GM19043 (cell line): ENCODE measurements around the gene ASTN1.

ENCODE experiments used
- ATAC-seq: cut with Tn5 transposase; IDR thresholded peaks from one replicate; pipeline ENCODE4 v1.9.1; 2021; ENCODE audit warnings: low read depth; ENCODE audit not compliant: unreplicated experiment

The ASTN1 gene

DNA sequence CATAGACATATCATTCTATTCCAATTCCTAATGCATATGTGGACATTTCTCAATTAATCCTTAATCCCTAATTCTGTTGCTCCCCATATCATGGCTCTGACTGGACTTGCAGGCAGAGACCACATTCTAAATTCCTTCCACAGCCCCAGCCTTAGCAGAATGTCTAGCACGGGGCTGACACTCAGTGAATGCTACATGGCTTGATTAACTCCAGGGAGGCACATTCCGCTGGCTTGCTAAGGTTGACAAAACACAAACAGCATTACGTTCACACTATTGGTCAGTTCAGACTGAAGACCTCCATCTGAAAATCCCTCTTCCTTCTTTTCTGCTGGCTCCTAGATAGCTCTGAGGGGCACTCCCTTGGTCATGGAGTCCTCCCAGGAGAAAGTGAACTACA, 119.4 kb downstream of the ASTN1 start:
- no peak for ATAC-seq

DNA sequence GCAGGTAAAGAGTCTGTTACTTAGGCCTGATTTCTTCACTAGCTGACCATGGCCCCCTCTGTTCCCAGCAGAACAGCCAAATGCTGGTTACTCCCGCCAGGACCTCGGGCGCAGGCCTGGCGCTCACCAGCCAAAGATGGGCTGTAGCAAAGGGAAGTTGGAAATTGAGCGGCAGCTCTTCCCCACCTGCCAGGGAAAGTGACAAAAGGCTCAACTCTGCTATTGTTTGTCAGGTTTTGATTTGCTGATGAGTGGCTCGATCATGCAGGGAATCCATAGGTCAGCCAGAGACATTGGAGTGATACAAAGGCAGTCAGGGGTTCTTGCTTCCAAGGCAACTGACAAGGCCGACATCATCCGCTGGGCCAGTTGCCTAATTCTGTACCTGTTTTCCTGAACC, 120.1 kb downstream of the ASTN1 start:
- no peak for ATAC-seq

DNA sequence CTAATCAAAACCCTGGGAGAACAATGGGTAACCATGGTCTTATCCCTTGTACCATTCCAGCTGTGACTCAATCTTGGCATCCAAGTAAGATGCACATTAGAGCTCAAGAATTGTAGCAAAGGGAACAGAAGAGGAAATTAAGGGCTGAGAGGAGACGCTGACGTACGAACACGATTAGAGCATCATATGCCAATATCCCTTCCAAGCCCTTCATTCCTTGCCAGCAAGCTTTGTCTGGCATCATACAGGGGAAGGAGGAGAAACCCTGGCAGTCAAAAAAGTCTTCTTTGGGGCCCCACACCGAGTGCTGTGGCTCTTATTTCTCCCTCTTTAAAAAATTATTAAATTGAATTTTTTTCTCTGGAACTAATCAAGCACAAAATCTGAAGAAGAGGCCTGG, 120.9 kb downstream of the ASTN1 start:
- ATAC-seq, result no peak

DNA sequence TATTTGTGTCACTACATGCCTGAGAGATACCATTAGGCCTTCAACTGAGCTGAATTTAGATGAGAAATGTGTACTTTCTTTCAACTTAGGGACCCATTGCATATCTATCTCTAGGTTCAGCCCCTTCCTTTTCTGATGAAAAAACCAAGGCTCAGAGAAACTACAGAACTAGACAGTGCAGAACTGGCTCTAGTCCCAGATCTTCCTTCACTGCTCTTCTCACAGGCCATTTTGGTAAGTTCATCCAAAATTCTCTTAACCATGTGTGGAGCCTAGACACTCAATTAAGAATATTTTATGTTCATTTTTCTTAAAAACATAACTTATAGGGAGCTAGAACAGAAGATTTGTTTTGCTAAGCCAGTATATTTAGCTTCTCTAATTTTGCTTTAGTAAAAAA, 128.9 kb downstream of the ASTN1 start:
- ATAC-seq, result no peak

DNA sequence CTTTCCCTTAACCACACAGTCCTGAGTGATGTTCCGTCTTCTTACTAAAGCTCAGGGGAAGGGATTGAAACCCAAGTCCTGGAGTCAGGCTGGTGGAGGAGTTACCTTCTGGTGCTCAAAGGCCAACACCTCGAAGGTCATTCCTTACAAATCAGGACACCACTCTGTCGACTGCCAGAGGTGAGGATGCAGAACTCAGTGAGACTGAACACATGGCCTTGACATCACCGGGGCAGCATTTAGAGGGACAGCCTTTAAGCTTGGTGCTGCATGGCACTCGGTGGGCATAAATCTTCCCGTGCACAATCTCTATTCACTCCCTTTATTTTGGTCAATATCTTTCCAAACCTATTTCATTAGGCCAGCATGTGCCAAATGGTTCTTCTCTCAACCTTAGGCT, 130.9 kb downstream of the ASTN1 start:
- no peak for ATAC-seq

DNA sequence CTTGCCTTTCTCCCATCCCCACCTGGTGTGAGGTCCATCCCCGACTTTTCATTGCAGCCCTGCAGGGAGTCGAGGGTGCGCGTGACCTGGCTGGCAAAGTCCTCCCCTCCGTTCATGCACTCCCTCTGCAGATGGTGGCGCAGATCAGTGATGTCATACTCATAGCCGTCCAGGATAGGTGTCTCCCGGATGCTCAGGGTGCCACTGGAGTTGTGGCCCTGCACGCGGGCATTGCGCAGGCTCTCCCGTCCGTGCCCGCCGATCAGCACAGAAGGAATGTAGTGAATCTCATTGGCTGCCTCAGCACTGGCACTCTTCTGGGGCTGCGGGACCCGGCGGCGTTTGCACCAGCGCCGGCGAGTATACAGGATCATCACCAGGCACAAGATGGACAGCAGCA, 132.1 kb downstream of the ASTN1 start:
- ATAC-seq, result no peak

DNA sequence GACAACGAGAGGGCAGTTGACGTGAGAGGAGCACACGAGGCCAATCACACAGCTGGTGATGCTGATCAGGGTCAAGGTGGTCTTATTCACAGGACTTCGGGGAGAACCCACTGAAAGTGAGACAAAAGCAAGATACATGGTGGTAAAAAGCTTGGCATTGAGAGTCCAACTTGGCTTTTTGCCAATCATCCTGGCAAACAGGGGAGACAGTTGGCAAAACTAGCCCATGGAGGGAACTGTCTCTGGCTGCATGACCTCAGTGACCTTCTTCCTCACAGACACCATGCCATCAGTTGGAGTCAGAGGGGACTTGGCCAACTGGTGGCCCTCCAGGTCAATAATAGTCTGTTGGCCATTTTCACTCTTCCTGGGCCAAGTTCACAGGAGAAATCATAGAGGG, 139.9 kb downstream of the ASTN1 start:
- no peak for ATAC-seq

DNA sequence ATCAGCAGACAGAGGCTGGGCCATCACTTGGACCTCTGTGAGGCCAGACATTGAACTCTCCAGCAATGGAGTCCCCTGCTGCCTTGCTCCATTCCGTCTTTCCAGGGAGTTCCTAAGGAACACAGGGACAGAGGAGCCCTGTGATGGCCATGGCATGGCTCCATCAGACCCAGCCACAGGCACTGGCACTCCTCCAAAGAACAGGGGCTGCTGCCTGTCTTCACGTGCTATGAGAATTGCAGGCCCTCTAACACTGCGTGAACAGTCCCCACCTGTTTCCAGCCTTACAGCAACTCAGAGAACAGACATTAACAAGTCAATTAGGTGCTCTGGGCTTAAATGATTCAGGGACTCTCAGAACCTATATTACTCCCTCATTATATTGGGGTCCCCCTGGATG, 140.8 kb downstream of the ASTN1 start:
- no peak for ATAC-seq

DNA sequence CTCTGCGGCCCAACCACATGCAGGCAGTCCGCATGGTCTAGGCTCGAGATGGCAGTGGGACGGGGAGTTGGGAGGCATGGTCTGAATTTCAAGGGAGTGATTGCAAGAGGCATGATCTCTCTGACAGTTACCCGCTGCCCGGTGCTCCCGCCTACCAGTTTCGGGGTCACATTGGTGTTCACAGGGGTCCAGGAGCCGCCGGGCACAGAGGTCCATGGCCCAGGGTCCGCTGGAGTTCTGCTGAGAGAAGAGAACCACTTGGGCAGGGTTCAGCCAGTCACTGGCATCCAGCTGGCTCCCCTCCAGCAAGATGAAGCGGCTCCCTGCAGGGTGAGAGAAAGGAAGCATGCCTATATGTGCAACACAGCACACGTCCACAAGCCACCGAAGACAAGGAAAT, 141.3 kb downstream of the ASTN1 start:
- no peak for ATAC-seq

DNA sequence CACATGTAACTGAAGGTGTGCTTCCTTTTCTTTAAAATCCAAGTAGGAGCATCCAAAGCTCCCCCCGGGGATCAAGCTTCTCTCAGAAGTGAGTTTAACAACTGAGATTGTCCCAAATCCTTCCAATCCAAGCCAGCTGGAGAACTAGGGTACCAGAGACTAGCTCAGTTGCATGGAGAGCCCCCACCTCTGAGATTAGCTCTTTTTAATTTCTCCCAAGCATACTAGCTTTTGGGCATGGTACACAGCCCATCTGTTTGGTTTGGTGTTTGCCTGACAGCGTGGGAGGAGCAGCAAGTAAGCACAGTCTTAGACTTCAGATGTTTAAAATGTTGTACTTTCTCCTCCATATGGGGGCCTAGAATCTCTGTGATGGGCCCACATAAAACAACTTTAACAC, 142.8 kb downstream of the ASTN1 start:
- no peak for ATAC-seq

DNA sequence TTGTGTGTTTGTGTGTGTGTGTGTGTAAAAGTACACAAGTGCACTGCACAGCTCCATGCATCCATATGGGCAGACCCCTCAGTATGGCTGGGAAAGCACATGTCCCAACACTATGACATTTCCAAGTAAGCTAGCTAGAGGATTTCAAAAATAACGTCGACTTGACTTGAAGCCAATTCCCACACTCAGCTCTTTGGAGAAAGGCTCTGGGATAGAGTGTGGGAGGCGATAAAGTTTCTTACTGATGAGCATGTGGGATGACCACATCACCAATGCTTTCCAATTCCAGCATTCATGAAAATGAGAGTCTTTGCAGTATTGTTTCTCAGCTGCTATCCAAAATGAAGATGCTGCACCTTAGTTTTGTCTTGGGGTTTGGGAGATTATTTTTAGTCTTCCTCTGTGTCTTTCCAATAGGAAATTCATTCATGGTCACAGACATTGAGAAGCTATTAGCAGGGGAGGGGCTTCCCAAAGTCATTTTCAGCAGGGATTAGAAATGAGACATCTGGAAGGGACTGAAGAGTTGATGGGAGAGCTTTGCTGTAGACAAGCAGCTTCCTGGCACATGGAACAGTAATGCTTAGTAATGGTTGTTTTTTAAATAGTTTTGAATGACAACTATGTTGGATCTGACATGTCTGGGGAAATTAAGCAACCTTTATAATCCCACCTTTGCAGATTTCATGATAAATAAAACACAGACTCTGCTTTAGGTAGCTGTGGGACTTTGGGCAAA, 143.5 kb downstream of the ASTN1 start:
- ATAC-seq, result no peak

DNA sequence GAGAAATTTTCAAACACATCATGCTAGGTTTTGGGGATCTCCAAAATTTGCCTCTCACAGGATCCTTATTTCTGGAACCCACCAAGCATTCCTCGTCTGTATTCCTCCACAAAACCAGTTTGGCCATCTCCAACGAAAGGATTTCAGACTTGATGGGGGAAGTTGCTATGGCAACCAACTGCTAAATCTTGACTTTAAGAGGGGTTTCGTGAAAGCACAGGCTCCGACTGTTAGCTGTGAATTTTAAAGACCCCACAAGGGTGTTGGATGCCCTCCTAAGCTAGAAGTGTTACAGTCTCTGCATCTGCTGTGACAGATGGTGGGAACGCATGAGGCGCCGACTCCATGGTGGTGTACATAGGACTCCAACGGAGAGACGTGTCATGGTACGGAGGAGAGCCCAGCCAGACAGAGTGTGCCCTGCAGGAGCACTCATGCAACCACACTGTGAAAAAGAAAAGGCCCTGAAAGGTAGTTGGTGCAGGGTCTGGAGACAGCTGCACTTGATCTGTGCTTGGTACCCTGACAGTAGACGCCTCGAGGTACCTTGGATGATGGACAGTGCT, 147.1 kb downstream of the ASTN1 start:
- ATAC-seq, result no peak

DNA sequence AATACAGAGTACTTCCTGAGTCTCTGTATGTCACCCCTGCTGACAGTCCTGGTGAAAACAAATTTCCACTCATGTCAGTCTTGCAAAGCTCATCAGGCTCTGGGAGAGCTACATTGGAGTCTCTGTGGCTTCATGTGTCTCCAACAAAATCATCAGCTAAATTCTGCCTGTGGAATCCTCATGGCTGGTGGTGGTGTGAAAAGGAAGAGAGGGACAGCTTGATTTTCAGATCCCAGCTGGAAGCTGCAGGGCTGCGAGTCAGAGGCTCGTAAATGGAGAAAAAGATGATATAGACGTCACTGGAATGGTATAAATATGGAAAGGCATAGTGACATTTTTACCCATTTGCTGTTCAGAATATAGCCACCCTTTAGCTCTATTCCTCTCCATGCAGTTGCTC, 150.2 kb downstream of the ASTN1 start:
- no peak for ATAC-seq

DNA sequence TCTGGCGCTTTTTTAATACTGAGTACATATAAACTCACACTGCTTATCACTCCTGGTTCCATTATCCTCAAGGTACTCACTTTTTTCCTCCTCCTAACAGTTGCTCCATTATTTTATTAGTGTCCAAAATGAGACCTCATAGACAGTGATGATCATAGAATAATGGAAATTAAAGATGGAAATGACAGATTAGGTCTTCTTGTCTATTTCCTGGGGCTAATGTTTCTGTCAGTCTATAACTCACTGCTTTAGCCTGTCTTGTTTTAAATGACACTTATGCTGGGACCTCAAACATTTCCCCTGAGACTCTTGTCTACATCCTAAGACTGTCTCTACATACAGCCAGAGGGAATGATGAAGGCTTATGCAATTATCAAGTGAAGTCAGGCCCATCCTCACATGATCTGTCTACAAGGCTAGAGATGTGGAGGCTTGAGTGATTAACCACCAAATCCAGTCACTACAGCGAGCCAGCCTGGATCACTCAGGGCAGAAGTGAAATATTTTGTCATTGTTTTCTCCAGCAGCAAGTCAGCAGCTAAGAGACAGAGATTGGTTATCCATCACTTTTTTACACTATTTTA, 152.1 kb downstream of the ASTN1 start:
- ATAC-seq, result no peak

DNA sequence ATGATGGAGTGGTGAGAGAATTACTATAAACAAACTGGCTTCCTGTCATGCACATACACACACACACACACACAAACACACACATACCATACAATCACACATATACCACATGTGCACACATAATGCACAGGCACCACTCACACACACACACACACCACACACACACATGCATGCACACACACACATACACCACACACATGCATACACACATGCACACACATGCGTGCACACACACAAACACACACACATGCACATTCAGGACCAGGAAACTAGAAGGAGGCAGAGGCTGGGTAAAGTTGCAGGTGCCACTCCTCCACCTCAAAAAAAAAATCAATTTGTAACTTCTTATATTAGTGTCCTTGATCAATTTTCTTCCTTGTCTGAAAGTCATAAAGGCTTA, 153.0 kb downstream of the ASTN1 start:
- no peak for ATAC-seq

DNA sequence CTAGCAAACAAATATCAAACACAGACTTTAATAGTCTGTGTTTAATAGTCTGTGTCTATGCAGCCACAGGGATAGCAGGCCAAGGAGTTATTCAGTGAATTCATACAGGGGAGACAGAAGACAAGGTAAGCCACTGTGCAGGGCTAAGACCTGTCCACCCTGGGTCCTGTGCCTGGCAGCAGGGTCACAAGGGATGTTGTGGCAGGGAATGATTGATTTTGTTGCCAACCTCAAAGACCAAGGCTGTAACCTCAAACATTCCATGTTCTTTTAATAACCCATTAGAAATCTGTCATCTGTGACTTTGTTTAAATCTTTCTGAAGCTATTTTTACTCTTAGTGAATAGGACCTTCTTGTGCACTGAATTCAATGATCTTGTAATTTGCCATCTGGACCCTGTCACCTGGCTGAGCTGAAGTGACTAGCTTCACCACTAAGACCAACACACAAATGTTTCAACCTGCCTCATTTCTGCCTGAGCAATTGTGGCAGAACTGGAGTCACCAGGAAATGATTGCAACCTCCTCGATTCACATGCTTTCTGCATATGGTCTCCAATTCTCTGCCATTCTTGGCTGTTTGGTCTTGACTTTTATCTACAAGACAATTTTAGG, 154.2 kb downstream of the ASTN1 start:
- no peak for ATAC-seq

DNA sequence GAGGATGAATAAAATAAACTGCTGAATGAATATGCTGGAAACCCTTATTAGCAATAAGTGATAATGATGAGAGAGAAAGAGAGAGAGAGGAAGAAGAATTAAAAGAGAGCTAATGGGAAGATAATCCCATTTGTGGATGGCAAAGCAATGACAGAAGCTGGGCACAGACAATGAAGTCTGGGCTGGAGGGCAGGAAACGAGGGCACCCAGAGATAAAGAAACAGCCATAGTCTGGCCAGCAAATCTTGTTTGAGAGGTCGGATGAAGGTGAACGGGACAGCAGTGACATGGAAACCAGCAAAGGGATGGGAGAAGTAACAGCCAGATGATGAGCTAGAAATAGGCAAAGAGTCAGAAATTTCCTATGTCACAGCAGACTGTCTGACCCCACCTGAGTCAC, 155.9 kb downstream of the ASTN1 start:
- ATAC-seq, result no peak

DNA sequence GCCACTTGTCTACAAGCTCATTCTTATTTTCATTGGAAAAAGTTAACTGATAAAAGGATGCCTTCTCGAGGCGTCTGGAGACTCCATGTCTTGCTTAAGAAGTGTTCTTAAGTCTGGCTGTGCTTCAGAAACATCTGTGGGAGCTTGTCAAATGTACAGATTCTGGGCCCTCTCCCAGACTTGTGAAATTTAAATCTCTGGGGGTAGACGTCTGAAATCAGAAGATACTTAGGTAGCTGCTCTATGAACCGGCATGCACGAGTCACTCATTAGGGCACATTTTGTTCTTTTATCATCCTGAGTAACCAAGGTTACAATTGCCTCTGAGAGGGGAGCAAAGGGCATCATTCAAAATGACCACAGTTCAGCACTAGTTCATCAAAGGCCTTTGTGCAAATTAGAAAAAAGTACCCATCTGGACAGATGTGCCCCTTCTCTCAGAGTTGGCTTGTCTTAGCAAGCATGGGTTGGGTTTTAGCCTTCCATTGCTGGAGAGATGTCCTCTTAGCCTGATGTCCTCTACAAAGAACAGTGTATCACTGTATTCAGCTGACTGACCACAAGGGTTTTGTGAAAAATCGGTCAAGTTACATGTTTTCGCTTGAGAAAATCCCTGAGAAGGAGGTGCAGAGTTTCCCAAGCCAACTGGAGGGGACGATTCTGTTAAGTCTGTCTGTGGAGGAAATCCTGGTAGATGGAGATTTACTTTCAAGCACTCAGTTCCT, 156.9 kb downstream of the ASTN1 start:
- no peak for ATAC-seq

DNA sequence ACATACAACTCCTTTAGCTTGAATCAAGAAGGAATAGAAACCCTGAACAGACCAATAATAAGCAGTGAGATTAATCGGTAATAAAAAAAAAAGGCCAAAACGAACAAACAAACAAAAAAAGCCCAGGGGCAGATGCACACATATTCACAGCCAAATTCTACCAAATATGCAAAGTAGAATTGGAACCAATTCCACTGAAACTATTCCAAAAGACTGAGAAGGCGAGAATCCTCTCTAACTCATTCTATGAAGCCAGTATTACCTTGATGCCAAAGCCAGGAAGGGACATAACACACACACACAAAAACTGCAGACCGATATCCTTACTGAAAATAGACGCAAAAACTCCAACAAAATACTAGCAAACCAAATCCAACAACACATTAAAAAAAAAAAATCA, 161.6 kb downstream of the ASTN1 start:
- no peak for ATAC-seq

DNA sequence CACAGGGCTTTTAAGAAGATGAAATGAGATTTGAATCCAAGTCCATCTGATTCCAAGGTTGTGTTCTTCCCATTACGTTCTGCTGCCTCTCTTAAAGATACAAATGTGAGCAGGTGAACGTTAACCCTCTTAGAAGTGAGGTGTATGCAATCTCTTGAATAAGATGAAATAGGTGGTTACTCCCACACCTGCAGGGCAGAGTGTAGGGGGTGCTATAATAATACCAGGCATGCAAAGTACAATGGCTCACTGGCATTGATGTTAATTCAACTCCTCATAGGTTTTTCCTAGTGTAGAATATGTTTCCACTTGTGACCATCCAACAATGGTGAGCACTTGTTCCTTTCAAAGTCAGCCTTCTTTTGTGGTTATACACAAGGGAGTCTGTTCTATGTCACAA, 163.0 kb downstream of the ASTN1 start:
- ATAC-seq, result no peak

DNA sequence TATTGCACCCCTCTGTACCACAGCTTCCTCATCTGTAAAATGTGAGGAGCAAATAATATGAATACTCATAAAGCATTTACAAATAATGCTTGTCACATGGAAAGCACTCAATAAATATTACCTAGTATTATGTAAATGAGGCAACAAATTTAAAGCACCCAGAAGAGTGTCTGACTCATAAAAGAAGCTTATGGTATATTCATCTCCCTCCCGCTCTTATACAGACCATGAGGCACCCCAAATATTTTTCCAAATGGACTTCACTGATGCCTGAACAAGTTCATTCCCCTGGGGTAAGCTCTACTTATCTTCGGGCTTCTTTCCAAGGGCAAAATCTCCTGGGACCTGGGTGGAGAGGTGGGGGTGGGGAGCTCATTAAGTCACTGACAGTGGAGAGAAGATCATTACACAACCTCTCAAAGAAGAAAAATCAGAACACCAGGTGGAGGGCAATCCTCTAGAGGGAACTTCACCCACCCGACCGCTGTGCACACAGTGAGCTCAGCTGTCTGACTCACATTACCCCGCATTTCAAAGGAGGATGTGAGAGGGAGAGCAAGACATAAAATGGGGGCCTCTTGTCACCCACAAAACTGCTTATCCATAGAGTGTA, 166.2 kb downstream of the ASTN1 start:
- ATAC-seq, result no peak
